Liver (tissue), 3 donors: Measurements from ENCODE around the gene SIGLEC8.

Experiments used
- JUND ChIP-seq, 2 donors: IDR thresholded peaks; 2 replicates each; pipeline ENCODE4 v1.6.1; 2016; ENCODE audit warnings: antibody characterized with exemption in 2 of 2
- RAD21 ChIP-seq, 2 donors: IDR thresholded peaks; 2 replicates each; pipeline ENCODE4 v1.6.1; 2016; ENCODE audit warnings: antibody characterized with exemption in 2 of 2, mild to moderate bottlenecking in 2 of 2
- RXRA ChIP-seq, 2 donors: IDR thresholded peaks; 2 replicates each; pipeline ENCODE4 v1.6.1; 2017 to 2018; ENCODE audit warnings: antibody characterized with exemption in 2 of 2, mild to moderate bottlenecking in 1 of 2
- YY1 ChIP-seq: IDR thresholded peaks from 2 replicates; pipeline ENCODE4 v1.6.1; 2016; ENCODE audit warnings: antibody characterized with exemption, mild to moderate bottlenecking
- TF ChIP-seq, protein P1 (sequence below): fragments of 150-350 bp; IDR thresholded peaks from 2 replicates; pipeline ENCODE4 v1.5.1; 2017; ENCODE audit warnings: improper control_type of control experiment, low read depth, low read length; ENCODE audit not compliant: missing input control
- donor health status: healthy.
- donor health status: healthy.

DNA sequence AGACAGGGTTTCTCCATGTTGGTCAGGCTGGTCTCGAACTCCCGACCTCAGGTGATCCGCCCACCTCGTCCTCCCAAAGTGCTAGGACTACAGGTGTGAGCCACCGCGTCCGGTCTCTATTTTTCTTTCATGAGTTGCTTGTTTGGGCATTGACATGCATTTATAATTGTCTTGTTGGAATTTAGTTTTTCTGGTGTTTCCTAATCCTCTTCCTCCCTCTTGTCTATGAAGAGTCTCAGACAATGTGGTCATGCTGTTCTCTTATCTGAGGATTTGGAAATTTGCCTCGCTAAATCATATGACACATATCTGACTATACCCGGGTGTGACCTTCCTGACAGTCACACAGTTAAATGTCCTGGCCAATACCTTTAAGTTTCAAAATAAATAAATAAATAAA is 12.7 kb upstream of the SIGLEC8 start:
- TF ChIP-seq RAD21 (IDR thresholded peaks at IDR 0.05) (no peak), RXRA (IDR thresholded peaks at IDR 0.05) (no peak), JUND (IDR thresholded peaks at IDR 0.05) (no peak), YY1 (no peak)
- TF ChIP-seq, protein P1, sequence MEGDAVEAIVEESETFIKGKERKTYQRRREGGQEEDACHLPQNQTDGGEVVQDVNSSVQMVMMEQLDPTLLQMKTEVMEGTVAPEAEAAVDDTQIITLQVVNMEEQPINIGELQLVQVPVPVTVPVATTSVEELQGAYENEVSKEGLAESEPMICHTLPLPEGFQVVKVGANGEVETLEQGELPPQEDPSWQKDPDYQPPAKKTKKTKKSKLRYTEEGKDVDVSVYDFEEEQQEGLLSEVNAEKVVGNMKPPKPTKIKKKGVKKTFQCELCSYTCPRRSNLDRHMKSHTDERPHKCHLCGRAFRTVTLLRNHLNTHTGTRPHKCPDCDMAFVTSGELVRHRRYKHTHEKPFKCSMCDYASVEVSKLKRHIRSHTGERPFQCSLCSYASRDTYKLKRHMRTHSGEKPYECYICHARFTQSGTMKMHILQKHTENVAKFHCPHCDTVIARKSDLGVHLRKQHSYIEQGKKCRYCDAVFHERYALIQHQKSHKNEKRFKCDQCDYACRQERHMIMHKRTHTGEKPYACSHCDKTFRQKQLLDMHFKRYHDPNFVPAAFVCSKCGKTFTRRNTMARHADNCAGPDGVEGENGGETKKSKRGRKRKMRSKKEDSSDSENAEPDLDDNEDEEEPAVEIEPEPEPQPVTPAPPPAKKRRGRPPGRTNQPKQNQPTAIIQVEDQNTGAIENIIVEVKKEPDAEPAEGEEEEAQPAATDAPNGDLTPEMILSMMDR, result no peak
